ENCODE measurements around the gene ARHGAP28.
A peak's percentile ranks its signal among the peaks of the same experiment; 100 is the strongest.

Gene ARHGAP28

GRCh38 chr18:6886797-6887330 is 157.3 kb downstream of the ARHGAP28 start:
- TF ChIP-seq ZFX (IDR thresholded peaks at IDR 0.05; ENCODE audit: borderline replicate concordance) (no peak), CTCF (IDR thresholded peaks at IDR 0.05) (no peak)
- no peak overlapping the region for H3K27ac ChIP-seq

- no peak overlapping the region for H3K27ac ChIP-seq
- TF ChIP-seq ZFX (IDR thresholded peaks at IDR 0.05; ENCODE audit: borderline replicate concordance) (no peak), CTCF (IDR thresholded peaks at IDR 0.05) (no peak)
Observed at GRCh38 chr18:6891788-6892187, 162.3 kb downstream of the ARHGAP28 start.

GRCh38 chr18:6901286-6901926 is 171.9 kb downstream of the ARHGAP28 start:
- TF ChIP-seq CTCF (IDR thresholded peaks at IDR 0.05) (no peak), ZFX (IDR thresholded peaks at IDR 0.05; ENCODE audit: borderline replicate concordance) (no peak)
- no peak overlapping the region for H3K27ac ChIP-seq

- no peak overlapping the region for H3K27ac ChIP-seq
- TF ChIP-seq CTCF (IDR thresholded peaks at IDR 0.05) (no peak), ZFX (IDR thresholded peaks at IDR 0.05; ENCODE audit: borderline replicate concordance) (no peak)
Observed at GRCh38 chr18:6917072-6917471, 187.6 kb downstream of the ARHGAP28 start.

GRCh38 chr18:6920099-6920955 is 190.8 kb downstream of the ARHGAP28 start:
- no peak overlapping the region for H3K27ac ChIP-seq
- no peak for TF ChIP-seq ZFX (IDR thresholded peaks at IDR 0.05; ENCODE audit: borderline replicate concordance)
- TF ChIP-seq CTCF (IDR thresholded peaks at IDR 0.05), result peak; percentile 80

GRCh38 chr18:6921571-6921970 is 192.1 kb downstream of the ARHGAP28 start:
- TF ChIP-seq ZFX (IDR thresholded peaks at IDR 0.05; ENCODE audit: borderline replicate concordance), result no peak
- H3K27ac ChIP-seq, result no peak overlapping the region

GRCh38 chr18:6923220-6923619 is 193.7 kb downstream of the ARHGAP28 start:
- H3K27ac ChIP-seq, result no peak overlapping the region
- TF ChIP-seq ZFX (IDR thresholded peaks at IDR 0.05; ENCODE audit: borderline replicate concordance), result no peak
- TF ChIP-seq CTCF (IDR thresholded peaks at IDR 0.05), result no peak

All from 22Rv1 (cell line).